Suprapubic skin (tissue), 4 donors: ENCODE data around the gene FREY1.

Source experiments
- POLR2A ChIP-seq, 2 donors: fragments of 450-650 bp; IDR thresholded peaks; one replicate each; pipeline ENCODE4 v1.6.1; 2017; ENCODE audit warnings: antibody characterized with exemption in 2 of 2, mild to moderate bottlenecking in 2 of 2, moderate library complexity in 2 of 2
- POLR2AphosphoS5 ChIP-seq, 3 donors: sonication (generic); formaldehyde crosslinking; IDR thresholded peaks; one replicate each; pipeline ENCODE4 v1.6.1; 2017; ENCODE audit warnings: antibody characterized with exemption in 3 of 3
- TF ChIP-seq, protein P1 (sequence below), 2 donors: fragments of 200-600 bp in 1 of 2; fragments of 450-650 bp in 1 of 2; sonication (generic) in 1 of 2; IDR thresholded peaks; one replicate each; pipeline ENCODE4 v1.5.1; 2016 to 2019; ENCODE audit warnings: antibody characterized with exemption in 2 of 2, mild to moderate bottlenecking in 1 of 2, moderate library complexity in 1 of 2

DNA sequence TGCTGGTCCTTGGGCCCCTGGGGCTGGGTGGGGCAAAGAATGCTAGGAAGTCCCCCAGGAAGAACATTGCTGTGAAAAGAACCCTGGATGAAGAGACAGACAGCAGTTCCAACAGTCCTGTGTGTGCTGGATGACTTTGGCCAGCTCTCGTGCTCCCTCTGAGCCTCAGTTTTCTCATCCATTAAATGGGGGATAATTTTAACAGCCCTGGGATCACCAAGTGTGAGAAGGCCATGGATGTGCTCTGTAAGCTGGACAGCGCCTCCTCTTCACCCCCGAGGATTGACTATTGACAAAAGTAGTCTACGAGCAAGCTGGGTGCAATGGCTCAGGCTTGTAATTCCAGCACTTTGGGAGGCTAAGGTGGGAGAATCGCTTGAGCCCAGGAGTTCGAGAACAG, 17.9 kb upstream of the FREY1 start:
- TF ChIP-seq, protein P1, sequence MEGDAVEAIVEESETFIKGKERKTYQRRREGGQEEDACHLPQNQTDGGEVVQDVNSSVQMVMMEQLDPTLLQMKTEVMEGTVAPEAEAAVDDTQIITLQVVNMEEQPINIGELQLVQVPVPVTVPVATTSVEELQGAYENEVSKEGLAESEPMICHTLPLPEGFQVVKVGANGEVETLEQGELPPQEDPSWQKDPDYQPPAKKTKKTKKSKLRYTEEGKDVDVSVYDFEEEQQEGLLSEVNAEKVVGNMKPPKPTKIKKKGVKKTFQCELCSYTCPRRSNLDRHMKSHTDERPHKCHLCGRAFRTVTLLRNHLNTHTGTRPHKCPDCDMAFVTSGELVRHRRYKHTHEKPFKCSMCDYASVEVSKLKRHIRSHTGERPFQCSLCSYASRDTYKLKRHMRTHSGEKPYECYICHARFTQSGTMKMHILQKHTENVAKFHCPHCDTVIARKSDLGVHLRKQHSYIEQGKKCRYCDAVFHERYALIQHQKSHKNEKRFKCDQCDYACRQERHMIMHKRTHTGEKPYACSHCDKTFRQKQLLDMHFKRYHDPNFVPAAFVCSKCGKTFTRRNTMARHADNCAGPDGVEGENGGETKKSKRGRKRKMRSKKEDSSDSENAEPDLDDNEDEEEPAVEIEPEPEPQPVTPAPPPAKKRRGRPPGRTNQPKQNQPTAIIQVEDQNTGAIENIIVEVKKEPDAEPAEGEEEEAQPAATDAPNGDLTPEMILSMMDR (IDR thresholded peaks at IDR 0.05), result no peak
- TF ChIP-seq POLR2AphosphoS5 (IDR thresholded peaks at IDR 0.05), result no peak
- no peak for TF ChIP-seq POLR2A (IDR thresholded peaks at IDR 0.05)
